Measurements from ENCODE around the gene SIN3B.

SIN3B gene

DNA sequence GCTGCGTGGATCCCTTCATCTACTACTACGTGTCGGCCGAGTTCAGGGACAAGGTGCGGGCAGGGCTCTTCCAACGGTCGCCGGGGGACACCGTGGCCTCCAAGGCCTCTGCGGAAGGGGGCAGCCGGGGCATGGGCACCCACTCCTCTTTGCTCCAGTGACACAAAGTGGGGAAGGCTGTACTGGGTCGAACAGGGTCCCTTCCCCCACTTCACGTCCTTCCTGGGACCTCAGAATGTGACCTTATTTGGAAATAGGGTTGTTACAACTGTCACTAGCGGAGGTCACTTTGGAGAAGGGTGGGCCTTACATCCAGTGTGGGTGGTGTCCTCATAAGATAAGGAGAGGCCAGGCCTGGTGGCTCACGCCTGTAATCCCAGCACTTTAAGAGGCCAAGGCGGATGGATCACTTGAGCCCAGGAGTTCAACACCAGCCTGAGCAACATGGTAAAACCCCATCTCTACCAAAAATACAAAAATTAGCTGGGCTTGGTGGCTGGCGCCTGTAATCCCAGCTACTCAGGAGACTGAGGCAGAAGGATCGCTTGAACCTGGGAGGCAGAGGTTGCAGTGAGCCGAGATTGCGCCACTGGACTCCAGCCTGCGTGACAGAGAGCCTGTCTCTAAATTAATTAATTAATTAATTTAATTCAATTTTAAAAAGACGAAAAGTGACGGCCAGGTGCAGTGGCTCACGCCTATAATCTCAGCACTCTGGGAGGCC, 61.4 kb downstream of the SIN3B start:
- Histone ChIP-seq H3K4me3 (ENCODE audit: severe bottlenecking) (no peak overlapping the region), H3K9me3 (ENCODE audit: severe bottlenecking) (no peaks in the 10 kb centered on the region), H3K27me3 (ENCODE audit: insufficient read depth, poor library complexity, severe bottlenecking) (no peaks in the 10 kb centered on the region), H3K27ac (ENCODE audit: poor library complexity, severe bottlenecking) (no peak overlapping the region), H3K4me1 (ENCODE audit: insufficient read depth, poor library complexity, severe bottlenecking) (no peaks in the 10 kb centered on the region), H3K36me3 (ENCODE audit: low read depth) (no peaks in the 10 kb centered on the region)
- DNase-seq (ENCODE audit: low spot score) (no peak), ATAC-seq (ENCODE audit: low read depth) (no peak)
- TF ChIP-seq, protein P1, sequence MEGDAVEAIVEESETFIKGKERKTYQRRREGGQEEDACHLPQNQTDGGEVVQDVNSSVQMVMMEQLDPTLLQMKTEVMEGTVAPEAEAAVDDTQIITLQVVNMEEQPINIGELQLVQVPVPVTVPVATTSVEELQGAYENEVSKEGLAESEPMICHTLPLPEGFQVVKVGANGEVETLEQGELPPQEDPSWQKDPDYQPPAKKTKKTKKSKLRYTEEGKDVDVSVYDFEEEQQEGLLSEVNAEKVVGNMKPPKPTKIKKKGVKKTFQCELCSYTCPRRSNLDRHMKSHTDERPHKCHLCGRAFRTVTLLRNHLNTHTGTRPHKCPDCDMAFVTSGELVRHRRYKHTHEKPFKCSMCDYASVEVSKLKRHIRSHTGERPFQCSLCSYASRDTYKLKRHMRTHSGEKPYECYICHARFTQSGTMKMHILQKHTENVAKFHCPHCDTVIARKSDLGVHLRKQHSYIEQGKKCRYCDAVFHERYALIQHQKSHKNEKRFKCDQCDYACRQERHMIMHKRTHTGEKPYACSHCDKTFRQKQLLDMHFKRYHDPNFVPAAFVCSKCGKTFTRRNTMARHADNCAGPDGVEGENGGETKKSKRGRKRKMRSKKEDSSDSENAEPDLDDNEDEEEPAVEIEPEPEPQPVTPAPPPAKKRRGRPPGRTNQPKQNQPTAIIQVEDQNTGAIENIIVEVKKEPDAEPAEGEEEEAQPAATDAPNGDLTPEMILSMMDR (IDR thresholded peaks at IDR 0.05; ENCODE audit: poor library complexity, severe bottlenecking): no peak

- no peaks in the 10 kb centered on the region for H3K27me3 ChIP-seq (ENCODE audit: insufficient read depth, poor library complexity, severe bottlenecking)
- H3K36me3 ChIP-seq (ENCODE audit: low read depth): no peaks in the 10 kb centered on the region
- no peak for ATAC-seq (ENCODE audit: low read depth)
- no peaks in the 10 kb centered on the region for H3K9me3 ChIP-seq (ENCODE audit: severe bottlenecking)
- H3K4me3 ChIP-seq (ENCODE audit: severe bottlenecking): no peak overlapping the region
- no peak overlapping the region for H3K27ac ChIP-seq (ENCODE audit: poor library complexity, severe bottlenecking)
- TF ChIP-seq, protein P1 (IDR thresholded peaks at IDR 0.05; ENCODE audit: poor library complexity, severe bottlenecking): no peak
- no peaks in the 10 kb centered on the region for H3K4me1 ChIP-seq (ENCODE audit: insufficient read depth, poor library complexity, severe bottlenecking)
- DNase-seq (ENCODE audit: low spot score): no peak
Measured at GRCh38 chr19:16891696-16892382, 62.6 kb downstream of the SIN3B start.

- H3K4me1 ChIP-seq (ENCODE audit: insufficient read depth, poor library complexity, severe bottlenecking): no peaks in the 10 kb centered on the region
- H3K9me3 ChIP-seq (ENCODE audit: severe bottlenecking): no peaks in the 10 kb centered on the region
- no peak for DNase-seq (ENCODE audit: low spot score)
- TF ChIP-seq, protein P1 (IDR thresholded peaks at IDR 0.05; ENCODE audit: poor library complexity, severe bottlenecking): no peak
- H3K36me3 ChIP-seq (ENCODE audit: low read depth): no peaks in the 10 kb centered on the region
- H3K4me3 ChIP-seq (ENCODE audit: severe bottlenecking): no peak overlapping the region
- no peak overlapping the region for H3K27ac ChIP-seq (ENCODE audit: poor library complexity, severe bottlenecking)
- H3K27me3 ChIP-seq (ENCODE audit: insufficient read depth, poor library complexity, severe bottlenecking): no peaks in the 10 kb centered on the region
- no peak for ATAC-seq (ENCODE audit: low read depth)
Measured at GRCh38 chr19:16892436-16892835, 63.2 kb downstream of the SIN3B start.

DNA sequence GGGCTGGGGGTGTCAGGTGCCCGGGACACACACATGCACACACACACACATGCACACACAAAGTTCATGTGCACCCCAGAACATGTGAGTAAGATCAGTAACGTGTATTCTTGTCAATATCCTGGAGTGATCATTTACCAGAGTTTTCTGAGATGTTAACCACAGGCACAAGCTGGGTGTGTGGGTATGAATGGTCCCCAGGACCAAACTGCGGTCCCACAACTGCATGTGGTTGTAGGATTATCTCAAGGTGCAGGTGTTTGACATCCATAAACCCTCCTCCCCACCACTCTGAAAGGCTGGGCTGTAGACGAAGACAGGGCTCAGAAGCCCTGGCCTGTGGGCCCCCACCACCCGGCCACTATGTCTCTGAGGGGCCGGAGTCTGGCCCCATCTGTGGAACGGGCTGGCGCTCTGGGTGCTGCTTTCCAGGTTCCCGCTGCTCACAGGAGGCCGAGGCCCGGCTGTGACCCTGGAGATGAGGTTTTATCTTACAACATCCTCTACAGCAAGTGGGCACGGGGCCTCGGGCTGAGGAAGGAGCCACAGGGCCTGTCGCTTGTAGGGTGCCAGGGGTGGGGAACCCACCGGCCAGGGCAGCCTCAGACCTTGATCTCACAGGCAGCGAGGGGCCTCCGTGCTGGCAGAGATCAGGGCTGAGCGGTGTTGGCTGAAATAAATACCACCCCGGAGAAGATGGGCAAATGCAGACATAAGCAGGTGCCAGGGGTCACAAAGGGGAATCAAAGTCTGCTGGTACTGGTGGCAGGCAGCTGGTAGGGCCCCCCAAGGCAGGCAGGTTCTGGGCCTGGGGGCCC, 63.9 kb downstream of the SIN3B start:
- no peaks in the 10 kb centered on the region for H3K9me3 ChIP-seq (ENCODE audit: severe bottlenecking)
- TF ChIP-seq, protein P1 (IDR thresholded peaks at IDR 0.05; ENCODE audit: poor library complexity, severe bottlenecking): no peak
- H3K36me3 ChIP-seq (ENCODE audit: low read depth): no peaks in the 10 kb centered on the region
- ATAC-seq (ENCODE audit: low read depth) (no peak), DNase-seq (ENCODE audit: low spot score) (no peak)
- no peak overlapping the region for H3K4me3 ChIP-seq (ENCODE audit: severe bottlenecking)
- H3K27ac ChIP-seq (ENCODE audit: poor library complexity, severe bottlenecking): no peak overlapping the region
- H3K27me3 ChIP-seq (ENCODE audit: insufficient read depth, poor library complexity, severe bottlenecking): no peaks in the 10 kb centered on the region
- no peaks in the 10 kb centered on the region for H3K4me1 ChIP-seq (ENCODE audit: insufficient read depth, poor library complexity, severe bottlenecking)

Measured in RWPE2 (cell line).